Activated naive CD8-positive, alpha-beta T cell treated with anti-CD3 and anti-CD28 coated beads for 36 hours (primary cell): Measurements from ENCODE around the gene ZDHHC20. TPM values are rescaled to one million over a fixed set of nuclear protein-coding genes. Genes with fewer than 3 reads are reported as not detected.

Experiments
- DNase-seq: peaks from one replicate; pipeline ENCODE4 v3.0.0; 2021
- H3K27ac Mint-ChIP-seq: one replicate; pipeline ENCODE4 v1.8.0; 2022; ENCODE audit warnings: mild to moderate bottlenecking, moderate library complexity, mixed read lengths
- H3K27me3 Mint-ChIP-seq: one replicate; pipeline ENCODE4 v1.8.0; 2022; ENCODE audit warnings: mild to moderate bottlenecking, mixed read lengths
- H3K36me3 Mint-ChIP-seq: one replicate; pipeline ENCODE4 v1.8.0; 2021; ENCODE audit warnings: mild to moderate bottlenecking, mixed read lengths
- H3K4me1 Mint-ChIP-seq: one replicate; pipeline ENCODE4 v1.8.0; 2021; ENCODE audit warnings: mixed read lengths
- H3K4me3 Mint-ChIP-seq: one replicate; pipeline ENCODE4 v1.8.0; 2022; ENCODE audit warnings: mild to moderate bottlenecking, moderate library complexity, mixed read lengths
- H3K9me3 Mint-ChIP-seq: one replicate; pipeline ENCODE4 v1.8.0; 2022; ENCODE audit warnings: mixed read lengths
- total RNA-seq, 2 experiments: library from RNA; stranded (reverse); gene quantifications; one replicate each; pipeline ENCODE4 v1.2.3, GENCODE V29; 2021

Gene ZDHHC20
- total RNA-seq, 2 experiments from 2014 or later: 52.0 to 52.8 TPM

GRCh38 chr13:21330126-21330861, 128.8 kb downstream of the ZDHHC20 start:
- no peak overlapping the region for H3K27ac Mint-ChIP-seq
- DNase-seq: no peak
- no peaks in the 10 kb centered on the region for H3K9me3 Mint-ChIP-seq
- no peaks in the 10 kb centered on the region for H3K27me3 Mint-ChIP-seq
- H3K4me1 Mint-ChIP-seq: peaks cover 11% of the 10 kb centered on the region
- no peak overlapping the region for H3K4me3 Mint-ChIP-seq
- H3K36me3 Mint-ChIP-seq: peaks cover 2% of the 10 kb centered on the region

- Mint-ChIP-seq H3K4me1 (peaks cover 13% of the 10 kb centered on the region), H3K27me3 (no peaks in the 10 kb centered on the region), H3K4me3 (no peak overlapping the region), H3K9me3 (no peaks in the 10 kb centered on the region), H3K36me3 (no peaks in the 10 kb centered on the region), H3K27ac (peak overlapping the region; percentile 19)
- no peak for DNase-seq
These were observed 130.1 kb downstream of the ZDHHC20 start for GRCh38 chr13:21328836-21329477.

GRCh38 chr13:21328201-21328600, 130.9 kb downstream of the ZDHHC20 start:
- Mint-ChIP-seq H3K4me1 (peaks cover 13% of the 10 kb centered on the region), H3K27me3 (no peaks in the 10 kb centered on the region), H3K27ac (no peak overlapping the region), H3K36me3 (no peaks in the 10 kb centered on the region), H3K4me3 (no peak overlapping the region), H3K9me3 (no peaks in the 10 kb centered on the region)
- no peak for DNase-seq

- no peaks in the 10 kb centered on the region for H3K27me3 Mint-ChIP-seq
- no peaks in the 10 kb centered on the region for H3K9me3 Mint-ChIP-seq
- peaks cover 13% of the 10 kb centered on the region for H3K4me1 Mint-ChIP-seq
- H3K36me3 Mint-ChIP-seq: no peaks in the 10 kb centered on the region
- H3K4me3 Mint-ChIP-seq: peak overlapping the region; percentile 15
- peak; percentile 33 for DNase-seq
- H3K27ac Mint-ChIP-seq: no peak overlapping the region
These were observed 132.7 kb downstream of the ZDHHC20 start for GRCh38 chr13:21326155-21327031.

- no peak for DNase-seq
- peaks cover 10% of the 10 kb centered on the region for H3K4me1 Mint-ChIP-seq
- H3K9me3 Mint-ChIP-seq: no peaks in the 10 kb centered on the region
- no peak overlapping the region for H3K4me3 Mint-ChIP-seq
- no peak overlapping the region for H3K27ac Mint-ChIP-seq
- peaks cover 3% of the 10 kb centered on the region for H3K36me3 Mint-ChIP-seq
- no peaks in the 10 kb centered on the region for H3K27me3 Mint-ChIP-seq
These were observed 134.3 kb downstream of the ZDHHC20 start for GRCh38 chr13:21324803-21325202.

- no peaks in the 10 kb centered on the region for H3K9me3 Mint-ChIP-seq
- H3K4me1 Mint-ChIP-seq: peaks cover 2% of the 10 kb centered on the region
- peaks cover 12% of the 10 kb centered on the region for H3K36me3 Mint-ChIP-seq
- no peak for DNase-seq
- no peak overlapping the region for H3K27ac Mint-ChIP-seq
- no peak overlapping the region for H3K4me3 Mint-ChIP-seq
- no peaks in the 10 kb centered on the region for H3K27me3 Mint-ChIP-seq
These were observed 136.1 kb downstream of the ZDHHC20 start for GRCh38 chr13:21322988-21323387.

Other genes with a start within 250 kb of the ZDHHC20 start
- gene MICU2, start 144.9 kb upstream of the ZDHHC20 start, total RNA-seq: 10 to 100 TPM; 33.0 to 35.0 TPM
- gene FGF9, start 211.8 kb upstream of the ZDHHC20 start, total RNA-seq: under 1 TPM; 0.25 to 0.50 TPM